Hepatocyte (in vitro differentiated cells): Measurements from ENCODE around the gene FARP1. TPM values are rescaled to one million over a fixed set of nuclear protein-coding genes. Genes with fewer than 3 reads are reported as not detected.
A peak's percentile ranks its signal among the peaks of the same experiment; 100 is the strongest.

Experiments used
- DNase-seq: peaks from one replicate; pipeline ENCODE4 v3.0.0-alpha.2; 2016; ENCODE audit warnings: low spot score
- H2AFZ ChIP-seq: fragments of 200-600 bp; sonication (generic); 2 replicates; pipeline ENCODE4 v1.6.0; 2016; ENCODE audit warnings: antibody characterized with exemption, mild to moderate bottlenecking
- H3K27ac ChIP-seq: fragments of 200-600 bp; sonication (generic); 2 replicates; pipeline ENCODE4 v1.5.1; 2016; ENCODE audit warnings: mild to moderate bottlenecking
- H3K27me3 ChIP-seq: fragments of 200-600 bp; sonication (generic); 2 replicates; pipeline ENCODE4 v1.6.1; 2016
- H3K36me3 ChIP-seq: fragments of 200-600 bp; sonication (generic); replicated peaks from 2 replicates; pipeline ENCODE4 v1.5.1; 2016; ENCODE audit warnings: low read depth; ENCODE audit not compliant: insufficient read depth
- H3K4me1 ChIP-seq: fragments of 200-600 bp; sonication (generic); 2 replicates; pipeline ENCODE4 v1.5.1; 2016; ENCODE audit warnings: mild to moderate bottlenecking, moderate library complexity; ENCODE audit not compliant: insufficient read depth
- H3K4me2 ChIP-seq: fragments of 200-600 bp; sonication (generic); 2 replicates; pipeline ENCODE4 v1.6.0; 2016
- H3K4me3 ChIP-seq: fragments of 200-600 bp; sonication (generic); 2 replicates; pipeline ENCODE4 v1.5.1; 2016; ENCODE audit warnings: mild to moderate bottlenecking
- H3K79me2 ChIP-seq: fragments of 200-600 bp; sonication (generic); 2 replicates; pipeline ENCODE4 v1.6.0; 2017; ENCODE audit warnings: mild to moderate bottlenecking
- H3K9me2 ChIP-seq: fragments of 200-600 bp; sonication (generic); replicated peaks from 2 replicates; pipeline ENCODE4 v1.6.0; 2017; ENCODE audit warnings: mild to moderate bottlenecking; ENCODE audit not compliant: insufficient read depth
- H3K9me3 ChIP-seq: fragments of 200-600 bp; sonication (generic); 2 replicates; pipeline ENCODE4 v1.5.1; 2016; ENCODE audit warnings: low read depth, mild to moderate bottlenecking
- H4K20me1 ChIP-seq: fragments of 200-600 bp; sonication (generic); 2 replicates; pipeline ENCODE4 v1.6.0; 2016; ENCODE audit warnings: mild to moderate bottlenecking; ENCODE audit not compliant: insufficient read depth, poor library complexity, severe bottlenecking
- EZH2 ChIP-seq: fragments of 200-600 bp; sonication (generic); IDR thresholded peaks from 2 replicates; pipeline ENCODE4 v1.6.1; 2016; ENCODE audit warnings: antibody characterized with exemption, mild to moderate bottlenecking, borderline replicate concordance
- EZH2phosphoT487 ChIP-seq: fragments of 200-600 bp; sonication (generic); IDR thresholded peaks from one replicate; pipeline ENCODE4 v1.6.1; 2018; ENCODE audit warnings: antibody characterized with exemption, mild to moderate bottlenecking, low read depth, moderate library complexity; ENCODE audit not compliant: unreplicated experiment, severe bottlenecking
- WGBS: methylation state at CpG from one replicate; pipeline ENCODE4 v1.1.6; 2016; ENCODE audit warnings: low lambda C conversion rate; ENCODE audit errors: missing lambda C conversion rate; 5-methylcytosine and 5-hydroxymethylcytosine counted together
- polyA plus RNA-seq: library from polyadenylated mRNA; unstranded; fragments of >200 nt; fragmentation: Nextera tagmentation; extraction: Ambion mirVana; gene quantifications from 2 replicates; pipeline ENCODE4 v1.2.1, GENCODE V29; 2016
- total RNA-seq: library from RNA; depleted of rRNA; stranded (reverse); fragments of >200 nt; gene quantifications from 2 replicates; pipeline ENCODE4 v1.2.3, GENCODE V29; 2014
- TF ChIP-seq, protein P1 (sequence below): fragments of 200-600 bp; sonication (generic); IDR thresholded peaks from 2 replicates; pipeline ENCODE4 v1.5.1; 2016; ENCODE audit warnings: antibody characterized with exemption, mild to moderate bottlenecking; ENCODE audit not compliant: poor library complexity

Gene FARP1
- total and polyA plus RNA-seq, 2 experiments from 2014 or later = 35.5 to 68.7 TPM

- H3K36me3 ChIP-seq = no peaks in the 10 kb centered on the region
- H3K4me1 ChIP-seq = peaks cover 41% of the 10 kb centered on the region
- H3K79me2 ChIP-seq = peaks cover 64% of the 10 kb centered on the region
Observed at GRCh38 chr13:98310485-98311199, 167.7 kb downstream of the FARP1 start.

GRCh38 chr13:98311200-98311548 lies 168.3 kb downstream of the FARP1 start:
- peak overlapping the region; percentile 24 for H3K4me2 ChIP-seq
- peak overlapping the region; percentile 2 for H3K27ac ChIP-seq
- TF ChIP-seq EZH2 (no peak), EZH2phosphoT487 (no peak)
- TF ChIP-seq, protein P1, sequence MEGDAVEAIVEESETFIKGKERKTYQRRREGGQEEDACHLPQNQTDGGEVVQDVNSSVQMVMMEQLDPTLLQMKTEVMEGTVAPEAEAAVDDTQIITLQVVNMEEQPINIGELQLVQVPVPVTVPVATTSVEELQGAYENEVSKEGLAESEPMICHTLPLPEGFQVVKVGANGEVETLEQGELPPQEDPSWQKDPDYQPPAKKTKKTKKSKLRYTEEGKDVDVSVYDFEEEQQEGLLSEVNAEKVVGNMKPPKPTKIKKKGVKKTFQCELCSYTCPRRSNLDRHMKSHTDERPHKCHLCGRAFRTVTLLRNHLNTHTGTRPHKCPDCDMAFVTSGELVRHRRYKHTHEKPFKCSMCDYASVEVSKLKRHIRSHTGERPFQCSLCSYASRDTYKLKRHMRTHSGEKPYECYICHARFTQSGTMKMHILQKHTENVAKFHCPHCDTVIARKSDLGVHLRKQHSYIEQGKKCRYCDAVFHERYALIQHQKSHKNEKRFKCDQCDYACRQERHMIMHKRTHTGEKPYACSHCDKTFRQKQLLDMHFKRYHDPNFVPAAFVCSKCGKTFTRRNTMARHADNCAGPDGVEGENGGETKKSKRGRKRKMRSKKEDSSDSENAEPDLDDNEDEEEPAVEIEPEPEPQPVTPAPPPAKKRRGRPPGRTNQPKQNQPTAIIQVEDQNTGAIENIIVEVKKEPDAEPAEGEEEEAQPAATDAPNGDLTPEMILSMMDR = no peak
- peaks cover 41% of the 10 kb centered on the region for H3K4me1 ChIP-seq
- peaks cover 3% of the 10 kb centered on the region for H4K20me1 ChIP-seq
- H3K9me3 ChIP-seq = no peaks in the 10 kb centered on the region
- no peak overlapping the region for H2AFZ ChIP-seq
- H3K79me2 ChIP-seq = peaks cover 62% of the 10 kb centered on the region
- H3K9me2 ChIP-seq = no peaks in the 10 kb centered on the region
- no peak overlapping the region for H3K4me3 ChIP-seq
- no peak for DNase-seq
- no peaks in the 10 kb centered on the region for H3K27me3 ChIP-seq
- H3K36me3 ChIP-seq = no peaks in the 10 kb centered on the region
- 56% methylated on average over 1 of the region's 1 CpG for WGBS

More at GRCh38 chr13:98310485-98311199, 167.7 kb downstream of the FARP1 start:
- no peaks in the 10 kb centered on the region for H3K27me3 ChIP-seq
- no peaks in the 10 kb centered on the region for H3K9me2 ChIP-seq
- no peak for DNase-seq
- no peak overlapping the region for H2AFZ ChIP-seq
- H3K4me2 ChIP-seq = peak overlapping the region; percentile 24
- TF ChIP-seq EZH2phosphoT487 (no peak), EZH2 (no peak)
- TF ChIP-seq, protein P1 = no peak
- peak overlapping the region; percentile 2 for H3K27ac ChIP-seq
- no peak overlapping the region for H3K4me3 ChIP-seq
- H4K20me1 ChIP-seq = peaks cover 3% of the 10 kb centered on the region
- WGBS = 80% methylated on average over 2 of the region's 2 CpGs
- no peaks in the 10 kb centered on the region for H3K9me3 ChIP-seq

GRCh38 chr13:98312606-98313005 lies 169.7 kb downstream of the FARP1 start:
- no peak overlapping the region for H2AFZ ChIP-seq
- H3K27me3 ChIP-seq = no peaks in the 10 kb centered on the region
- no peaks in the 10 kb centered on the region for H3K9me3 ChIP-seq
- peaks cover 3% of the 10 kb centered on the region for H4K20me1 ChIP-seq
- 88% methylated on average over 7 of the region's 7 CpGs for WGBS
- no peak for TF ChIP-seq EZH2
- TF ChIP-seq, protein P1 = no peak
- TF ChIP-seq EZH2phosphoT487 = no peak
- no peak overlapping the region for H3K27ac ChIP-seq
- peaks cover 61% of the 10 kb centered on the region for H3K79me2 ChIP-seq
- peaks cover 32% of the 10 kb centered on the region for H3K4me1 ChIP-seq
- no peak for DNase-seq
- no peak overlapping the region for H3K4me2 ChIP-seq
- H3K36me3 ChIP-seq = no peaks in the 10 kb centered on the region
- H3K4me3 ChIP-seq = no peak overlapping the region
- no peaks in the 10 kb centered on the region for H3K9me2 ChIP-seq
